ENCODE data around the gene GAK. TPM values are rescaled to one million over a fixed set of nuclear protein-coding genes. Genes with fewer than 3 reads are reported as not detected.
"Not testable (repeated sequence)": the region's sequence is repeated elsewhere in the genome, so short reads cannot be mapped to it uniquely, and the experiment has no call there.

The GAK gene
- polyA plus RNA-seq, 1 experiment = 17.0 TPM

GRCh38 chr4:925771-926500 is 6.2 kb downstream of the GAK start:
- Histone ChIP-seq H3K27me3 (ENCODE audit: control insufficient read depth, insufficient read depth, low read length) (no peaks in the 10 kb centered on the region), H3K4me3 (ENCODE audit: low read depth, low read length) (no peak overlapping the region), H3K9me3 (ENCODE audit: control insufficient read depth, insufficient read depth, low read length) (no peaks in the 10 kb centered on the region; the same call in 1 of the 2 replicates), H3K27ac (ENCODE audit: low read depth, low read length) (no peak overlapping the region)
- POLR2A ChIA-PET = no interaction called here
- DNase-seq (ENCODE audit: low read depth, low spot score) = no peak
- no peak for TF ChIP-seq CTCF (IDR thresholded peaks at IDR 0.05; ENCODE audit: low read depth, low read length)
- CTCF ChIA-PET = interaction anchor here (0.6 kb wide), 1 partner anchor 128 kb away, joined by 3 read pairs; no protein-coding TSS in a partner anchor

- Histone ChIP-seq H3K27me3 (ENCODE audit: control insufficient read depth, insufficient read depth, low read length) (no peaks in the 10 kb centered on the region), H3K4me3 (ENCODE audit: low read depth, low read length) (no peak overlapping the region), H3K27ac (ENCODE audit: low read depth, low read length) (no peak overlapping the region), H3K9me3 (ENCODE audit: control insufficient read depth, insufficient read depth, low read length) (no peaks in the 10 kb centered on the region; the same call in 1 of the 2 replicates)
- CTCF ChIA-PET = interaction anchor here (0.6 kb wide), 1 partner anchor 127 kb away, joined by 3 read pairs; no protein-coding TSS in a partner anchor
- no peak for DNase-seq (ENCODE audit: low read depth, low spot score)
- TF ChIP-seq CTCF (IDR thresholded peaks at IDR 0.05; ENCODE audit: low read depth, low read length) = no peak
- POLR2A ChIA-PET = no interaction called here
These were observed 6.9 kb downstream of the GAK start for GRCh38 chr4:925171-925570.

- H3K27me3 ChIP-seq (ENCODE audit: control insufficient read depth, insufficient read depth, low read length) = no peaks in the 10 kb centered on the region
- peaks cover 1% of the 10 kb centered on the region for H3K9me3 ChIP-seq (ENCODE audit: control insufficient read depth, insufficient read depth, low read length)
- no peak overlapping the region for H3K4me3 ChIP-seq (ENCODE audit: low read depth, low read length)
- CTCF ChIA-PET = interaction anchor here (0.6 kb wide), 1 partner anchor 182 kb away, joined by 3 read pairs; no protein-coding TSS in a partner anchor
- TF ChIP-seq CTCF (IDR thresholded peaks at IDR 0.05; ENCODE audit: low read depth, low read length) = no peak
- DNase-seq (ENCODE audit: low read depth, low spot score) = no peak
- H3K27ac ChIP-seq (ENCODE audit: low read depth, low read length) = no peak overlapping the region
- POLR2A ChIA-PET = no interaction called here
These were observed 7.7 kb downstream of the GAK start for GRCh38 chr4:924107-925096.

GRCh38 chr4:921830-922331 is 10.2 kb downstream of the GAK start:
- no peaks in the 10 kb centered on the region for H3K27me3 ChIP-seq (ENCODE audit: control insufficient read depth, insufficient read depth, low read length)

GRCh38 chr4:919004-919680 is 13.0 kb downstream of the GAK start:
- H3K27me3 ChIP-seq (ENCODE audit: control insufficient read depth, insufficient read depth, low read length); H3K9me3 ChIP-seq (ENCODE audit: control insufficient read depth, insufficient read depth, low read length); POLR2A ChIA-PET; DNase-seq (ENCODE audit: low read depth, low spot score); H3K27ac ChIP-seq (ENCODE audit: low read depth, low read length); H3K4me3 ChIP-seq (ENCODE audit: low read depth, low read length): not testable (repeated sequence)
- CTCF ChIA-PET = interaction anchor here (1.0 kb wide), 1 partner anchor 9 kb away, joined by 3 read pairs; no protein-coding TSS in a partner anchor

More at GRCh38 chr4:921830-922331, 10.2 kb downstream of the GAK start:
- no peak overlapping the region for H3K27ac ChIP-seq (ENCODE audit: low read depth, low read length)
- H3K9me3 ChIP-seq (ENCODE audit: control insufficient read depth, insufficient read depth, low read length) = peaks cover 5% of the 10 kb centered on the region
- H3K4me3 ChIP-seq (ENCODE audit: low read depth, low read length) = no peak overlapping the region
- DNase-seq (ENCODE audit: low read depth, low spot score) = no peak
- ChIA-PET CTCF (no interaction called here), POLR2A (no interaction called here)
- TF ChIP-seq CTCF (IDR thresholded peaks at IDR 0.05; ENCODE audit: low read depth, low read length) = no peak

GRCh38 chr4:918591-918990 is 13.5 kb downstream of the GAK start:
- H3K27ac ChIP-seq (ENCODE audit: low read depth, low read length); DNase-seq (ENCODE audit: low read depth, low spot score); H3K9me3 ChIP-seq (ENCODE audit: control insufficient read depth, insufficient read depth, low read length); H3K4me3 ChIP-seq (ENCODE audit: low read depth, low read length); POLR2A ChIA-PET; H3K27me3 ChIP-seq (ENCODE audit: control insufficient read depth, insufficient read depth, low read length): not testable (repeated sequence)
- CTCF ChIA-PET = interaction anchor here (1.0 kb wide), 1 partner anchor 9 kb away, joined by 3 read pairs; no protein-coding TSS in a partner anchor
